Endothelial cell (in vitro differentiated cells): ENCODE results near the gene NYNRIN. TPM values are rescaled to one million over a fixed set of nuclear protein-coding genes. Genes with fewer than 3 reads are reported as not detected.

ENCODE experiments used
- DNase-seq: peaks from one replicate; pipeline ENCODE4 v3.0.0; 2021; ENCODE audit warnings: low spot score
- H3K27ac Mint-ChIP-seq: one replicate; pipeline ENCODE4 v1.8.0; 2021; ENCODE audit warnings: mixed read lengths, inconsistent platforms; ENCODE audit not compliant: unreplicated experiment
- H3K27me3 Mint-ChIP-seq: one replicate; pipeline ENCODE4 v1.8.0; 2021; ENCODE audit warnings: mild to moderate bottlenecking, moderate library complexity, mixed read lengths, inconsistent platforms; ENCODE audit not compliant: unreplicated experiment
- H3K36me3 Mint-ChIP-seq: one replicate; pipeline ENCODE4 v1.8.0; 2021; ENCODE audit warnings: mild to moderate bottlenecking, low read depth, mixed read lengths, inconsistent platforms; ENCODE audit not compliant: unreplicated experiment
- H3K4me1 Mint-ChIP-seq: one replicate; pipeline ENCODE4 v1.8.0; 2021; ENCODE audit warnings: mild to moderate bottlenecking, mixed read lengths, inconsistent platforms; ENCODE audit not compliant: unreplicated experiment
- H3K4me3 Mint-ChIP-seq: one replicate; pipeline ENCODE4 v1.8.0; 2021; ENCODE audit warnings: mild to moderate bottlenecking, mixed read lengths, inconsistent platforms; ENCODE audit not compliant: unreplicated experiment
- H3K9me3 Mint-ChIP-seq: one replicate; pipeline ENCODE4 v1.8.0; 2021; ENCODE audit warnings: mixed read lengths, inconsistent platforms; ENCODE audit not compliant: unreplicated experiment
- total RNA-seq: library from RNA; stranded (reverse); fragmentation: NEBNext Ultra II Directional; extraction: Animal tissue kit (Norgen Biotek cat#: 25700); gene quantifications from one replicate; pipeline ENCODE4 v1.2.1, GENCODE V29; 2021; ENCODE audit not compliant: unreplicated experiment
- TF ChIP-seq, protein P1 (sequence below): fragments of 200-600 bp; sonication (generic); IDR thresholded peaks from one replicate; pipeline ENCODE4 v1.5.0; 2021; ENCODE audit warnings: antibody characterized with exemption; ENCODE audit not compliant: unreplicated experiment

Gene NYNRIN
- total RNA-seq, 1 donor from 2014 or later: 49.0 TPM

DNA sequence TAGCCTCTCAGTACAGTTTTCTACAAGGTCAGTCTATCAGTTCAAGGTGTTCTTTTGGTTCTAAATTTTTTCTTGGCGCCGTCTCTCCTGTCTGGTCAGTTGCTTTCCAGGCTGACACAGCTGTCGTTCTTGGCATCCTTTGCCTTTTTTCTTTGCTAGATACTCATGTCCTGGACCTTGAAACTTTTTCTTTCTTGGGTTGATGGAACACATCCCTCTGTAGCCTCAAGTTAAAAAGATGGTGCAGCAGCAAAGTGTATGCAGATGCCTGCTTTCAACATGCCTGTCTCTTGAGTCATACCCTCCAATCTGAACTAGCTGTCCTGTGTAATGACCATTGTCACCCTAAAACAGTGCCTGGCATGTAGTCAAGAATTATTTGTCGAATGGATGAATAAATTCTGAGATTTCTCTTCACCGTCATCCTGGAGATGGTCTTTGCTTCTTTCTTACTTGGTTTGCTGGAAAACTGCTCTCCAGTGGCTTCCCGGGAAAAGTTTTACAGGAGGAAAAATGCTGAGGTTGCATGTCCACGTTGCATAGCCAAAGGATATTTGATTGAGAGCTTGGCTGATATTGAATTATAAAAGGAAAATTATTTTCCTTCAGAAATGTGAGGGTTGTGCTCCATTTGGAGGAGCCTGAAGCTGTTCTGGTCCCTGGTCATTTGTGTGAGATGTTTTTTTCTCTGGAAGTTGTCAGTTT is 4.6 kb downstream of the NYNRIN start:
- TF ChIP-seq, protein P1, sequence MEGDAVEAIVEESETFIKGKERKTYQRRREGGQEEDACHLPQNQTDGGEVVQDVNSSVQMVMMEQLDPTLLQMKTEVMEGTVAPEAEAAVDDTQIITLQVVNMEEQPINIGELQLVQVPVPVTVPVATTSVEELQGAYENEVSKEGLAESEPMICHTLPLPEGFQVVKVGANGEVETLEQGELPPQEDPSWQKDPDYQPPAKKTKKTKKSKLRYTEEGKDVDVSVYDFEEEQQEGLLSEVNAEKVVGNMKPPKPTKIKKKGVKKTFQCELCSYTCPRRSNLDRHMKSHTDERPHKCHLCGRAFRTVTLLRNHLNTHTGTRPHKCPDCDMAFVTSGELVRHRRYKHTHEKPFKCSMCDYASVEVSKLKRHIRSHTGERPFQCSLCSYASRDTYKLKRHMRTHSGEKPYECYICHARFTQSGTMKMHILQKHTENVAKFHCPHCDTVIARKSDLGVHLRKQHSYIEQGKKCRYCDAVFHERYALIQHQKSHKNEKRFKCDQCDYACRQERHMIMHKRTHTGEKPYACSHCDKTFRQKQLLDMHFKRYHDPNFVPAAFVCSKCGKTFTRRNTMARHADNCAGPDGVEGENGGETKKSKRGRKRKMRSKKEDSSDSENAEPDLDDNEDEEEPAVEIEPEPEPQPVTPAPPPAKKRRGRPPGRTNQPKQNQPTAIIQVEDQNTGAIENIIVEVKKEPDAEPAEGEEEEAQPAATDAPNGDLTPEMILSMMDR: no peak
- Mint-ChIP-seq H3K4me3 (no peak overlapping the region), H3K4me1 (peaks cover 37% of the 10 kb centered on the region), H3K36me3 (peaks cover 12% of the 10 kb centered on the region), H3K27ac (no peak overlapping the region), H3K27me3 (peaks cover 9% of the 10 kb centered on the region), H3K9me3 (no peaks in the 10 kb centered on the region)
- DNase-seq: no peak

DNA sequence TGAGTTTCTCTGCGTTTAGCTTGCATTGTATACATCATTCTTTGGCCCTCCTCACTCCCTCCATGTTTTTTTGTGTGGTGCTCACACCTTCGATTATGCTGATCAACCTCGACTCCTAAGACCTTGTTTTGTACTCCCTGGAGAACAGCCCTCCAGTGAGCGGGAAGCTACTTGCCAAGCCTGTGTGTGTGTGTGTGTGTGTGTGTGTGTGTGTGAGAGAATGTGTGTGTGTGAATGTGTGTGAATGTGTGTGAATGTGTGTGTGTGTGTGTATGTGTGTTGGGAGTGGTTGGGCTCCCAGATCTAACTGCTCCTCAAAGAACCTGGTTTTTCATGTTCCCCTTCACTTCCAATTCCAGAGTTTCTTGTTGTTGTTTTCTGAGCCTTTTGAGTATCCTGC is 6.0 kb downstream of the NYNRIN start:
- Mint-ChIP-seq H3K9me3 (no peaks in the 10 kb centered on the region), H3K4me3 (no peak overlapping the region), H3K4me1 (peaks cover 32% of the 10 kb centered on the region), H3K27ac (no peak overlapping the region), H3K27me3 (peaks cover 9% of the 10 kb centered on the region), H3K36me3 (peaks cover 12% of the 10 kb centered on the region)
- no peak for DNase-seq
- TF ChIP-seq, protein P1: no peak

DNA sequence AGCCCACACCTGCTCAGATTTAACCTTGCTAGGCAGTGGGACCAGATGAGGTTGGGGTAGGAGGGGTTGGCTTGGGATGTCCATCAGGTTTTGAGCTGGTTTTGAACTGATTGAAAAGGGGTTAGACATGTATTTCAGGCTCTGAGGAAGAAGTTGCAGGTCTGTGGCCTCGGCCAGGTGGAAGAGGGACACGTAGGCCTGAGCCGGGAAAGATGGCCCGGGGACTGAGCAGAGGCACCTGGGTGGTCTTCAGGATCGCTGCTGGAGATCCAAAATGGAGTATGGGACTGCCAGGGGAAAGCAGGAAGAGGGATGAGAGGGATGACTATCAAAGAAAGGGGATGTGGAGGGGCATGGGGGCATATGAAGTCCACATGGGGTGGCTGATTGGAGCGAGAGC is 7.6 kb downstream of the NYNRIN start:
- H3K27ac Mint-ChIP-seq: peak overlapping the region; percentile 30
- no peaks in the 10 kb centered on the region for H3K9me3 Mint-ChIP-seq
- TF ChIP-seq, protein P1: no peak
- no peak overlapping the region for H3K4me3 Mint-ChIP-seq
- peaks cover 5% of the 10 kb centered on the region for H3K27me3 Mint-ChIP-seq
- peaks cover 16% of the 10 kb centered on the region for H3K36me3 Mint-ChIP-seq
- peaks cover 24% of the 10 kb centered on the region for H3K4me1 Mint-ChIP-seq
- DNase-seq: no peak

DNA sequence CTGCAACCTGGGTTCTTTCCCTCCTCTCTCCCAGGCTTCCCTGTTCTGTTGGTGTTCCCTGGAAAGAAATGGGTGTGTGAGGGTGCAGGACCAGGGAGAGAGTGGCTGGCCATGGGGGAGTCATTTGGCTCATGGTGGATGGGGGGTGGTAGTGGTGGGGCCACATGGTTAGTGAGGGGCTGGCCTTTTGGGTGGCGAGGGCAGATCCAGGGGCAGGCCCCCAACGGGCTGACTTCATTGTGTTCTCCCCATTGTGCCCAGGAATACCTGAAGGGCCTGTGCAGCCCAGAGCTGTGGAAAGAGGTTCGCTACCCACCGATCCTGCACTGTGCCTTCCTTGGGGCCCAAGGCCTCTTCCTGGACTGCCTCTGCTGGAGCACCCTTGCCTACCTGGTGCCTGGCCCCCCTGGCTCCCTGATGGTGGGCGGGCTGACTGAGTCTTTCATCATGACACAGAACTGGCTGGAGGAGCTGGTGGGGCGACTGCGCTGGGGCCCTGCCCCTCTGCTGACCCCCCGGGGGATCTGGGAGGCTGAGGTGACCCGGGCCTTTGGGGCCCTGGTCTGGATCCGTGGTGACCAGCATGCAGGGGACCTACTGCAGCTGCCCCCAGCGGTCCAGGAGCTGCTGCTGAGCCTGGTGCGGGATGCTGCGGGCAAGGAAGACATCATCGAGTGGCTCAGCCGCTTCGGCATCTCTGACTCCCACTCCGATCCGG is 9.0 kb downstream of the NYNRIN start:
- TF ChIP-seq, protein P1: no peak
- no peak for DNase-seq
- H3K4me1 Mint-ChIP-seq: peaks cover 19% of the 10 kb centered on the region
- H3K27me3 Mint-ChIP-seq: peaks cover 5% of the 10 kb centered on the region
- H3K4me3 Mint-ChIP-seq: no peak overlapping the region
- H3K36me3 Mint-ChIP-seq: peaks cover 28% of the 10 kb centered on the region
- H3K9me3 Mint-ChIP-seq: no peaks in the 10 kb centered on the region
- H3K27ac Mint-ChIP-seq: no peak overlapping the region

DNA sequence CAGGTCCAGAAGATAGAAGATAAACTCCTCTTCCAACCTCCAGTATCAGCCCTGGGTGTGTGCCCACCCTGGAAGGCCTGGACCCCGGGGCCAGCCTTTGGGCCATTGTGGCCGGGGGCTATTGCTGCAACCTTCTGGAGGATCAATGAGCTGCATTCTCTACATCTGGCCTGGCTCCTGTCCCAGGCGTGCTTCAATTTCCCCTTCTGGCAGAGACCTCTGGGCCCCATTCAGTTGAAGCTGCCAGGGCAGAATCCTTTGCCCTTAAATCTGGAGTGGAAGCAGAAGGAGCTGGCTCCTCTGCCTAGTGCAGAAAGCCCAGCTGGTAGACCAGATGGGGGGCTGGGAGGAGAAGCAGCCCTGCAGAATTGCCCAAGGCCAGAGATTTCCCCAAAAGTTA is 10.0 kb downstream of the NYNRIN start:
- Mint-ChIP-seq H3K36me3 (peaks cover 31% of the 10 kb centered on the region), H3K4me1 (peaks cover 10% of the 10 kb centered on the region), H3K4me3 (no peak overlapping the region), H3K27ac (no peak overlapping the region), H3K27me3 (peaks cover 8% of the 10 kb centered on the region), H3K9me3 (no peaks in the 10 kb centered on the region)
- TF ChIP-seq, protein P1: no peak
- DNase-seq: no peak
